ENCODE data around the gene FTCDNL1.

Gene FTCDNL1

DNA sequence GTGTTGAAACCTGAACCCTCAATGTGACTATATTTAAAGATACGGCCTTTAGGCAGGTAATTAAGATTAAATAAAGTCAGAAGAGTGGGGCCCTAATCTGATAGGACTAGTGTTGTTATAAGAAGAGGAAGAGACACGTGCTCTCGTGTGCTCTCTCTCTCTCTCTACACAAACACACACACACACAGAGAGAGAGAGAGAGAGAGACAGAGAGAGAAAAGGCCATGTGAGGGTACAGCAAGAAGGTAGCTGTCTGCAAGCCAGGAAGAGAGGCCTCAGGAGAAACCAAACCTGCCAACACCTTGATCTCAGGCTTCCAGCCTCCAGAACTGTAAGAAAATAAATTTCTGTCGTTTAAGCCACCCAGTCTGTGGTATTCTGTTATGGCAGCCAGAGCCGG is 106.7 kb downstream of the FTCDNL1 start:
- CTCF ChIA-PET = interaction anchor here (0.6 kb wide), 1 partner anchor 622 kb away, joined by 4 read pairs; no protein-coding TSS in a partner anchor
- H3K9me3 ChIP-seq (ENCODE audit: control insufficient read depth, insufficient read depth, low read depth, low read length) = no peaks in the 10 kb centered on the region
- H3K27ac ChIP-seq (ENCODE audit: extremely low read depth, low read depth, low read length) = no peak overlapping the region
- H3K36me3 ChIP-seq (ENCODE audit: control insufficient read depth in 2 of 2, insufficient read depth in 1 of 2, low read length in 2 of 2) = no peaks in the 10 kb centered on the region
- TF ChIP-seq ZNF830 (tag by site-specific recombination; IDR thresholded peaks at IDR 0.05; ENCODE audit: low read depth) (no peak), ZNF140 (tag by site-specific recombination; IDR thresholded peaks at IDR 0.05) (no peak), ZBTB7A (tag by site-specific recombination; IDR thresholded peaks at IDR 0.05; ENCODE audit: low read depth) (no peak), SETDB1 (IDR thresholded peaks at IDR 0.05; ENCODE audit: insufficient read length, low read length) (peak; percentile 18), BCL11A (tag by site-specific recombination; IDR thresholded peaks at IDR 0.05; ENCODE audit: low read depth) (no peak), ZNF548 (tag by site-specific recombination; IDR thresholded peaks at IDR 0.05) (peak; percentile 60; the same call in 1 of the 2 replicates), ZNF596 (tag by site-specific recombination; IDR thresholded peaks at IDR 0.05) (peak; percentile 64), ZBTB44 (tag by site-specific recombination; IDR thresholded peaks at IDR 0.05) (no peak)
- TF ChIP-seq, protein P1, sequence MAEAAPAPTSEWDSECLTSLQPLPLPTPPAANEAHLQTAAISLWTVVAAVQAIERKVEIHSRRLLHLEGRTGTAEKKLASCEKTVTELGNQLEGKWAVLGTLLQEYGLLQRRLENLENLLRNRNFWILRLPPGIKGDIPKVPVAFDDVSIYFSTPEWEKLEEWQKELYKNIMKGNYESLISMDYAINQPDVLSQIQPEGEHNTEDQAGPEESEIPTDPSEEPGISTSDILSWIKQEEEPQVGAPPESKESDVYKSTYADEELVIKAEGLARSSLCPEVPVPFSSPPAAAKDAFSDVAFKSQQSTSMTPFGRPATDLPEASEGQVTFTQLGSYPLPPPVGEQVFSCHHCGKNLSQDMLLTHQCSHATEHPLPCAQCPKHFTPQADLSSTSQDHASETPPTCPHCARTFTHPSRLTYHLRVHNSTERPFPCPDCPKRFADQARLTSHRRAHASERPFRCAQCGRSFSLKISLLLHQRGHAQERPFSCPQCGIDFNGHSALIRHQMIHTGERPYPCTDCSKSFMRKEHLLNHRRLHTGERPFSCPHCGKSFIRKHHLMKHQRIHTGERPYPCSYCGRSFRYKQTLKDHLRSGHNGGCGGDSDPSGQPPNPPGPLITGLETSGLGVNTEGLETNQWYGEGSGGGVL (tag by site-specific recombination; IDR thresholded peaks at IDR 0.05) = peak; percentile 10; the same call in 1 of the 2 replicates
- H3K4me3 ChIP-seq (ENCODE audit: low read depth, low read length) = no peak overlapping the region
- POLR2A ChIA-PET = no interaction called here
- H3K4me1 ChIP-seq (ENCODE audit: control insufficient read depth, insufficient read depth, low read length) = peaks cover under 1% of the 10 kb centered on the region; the same call in 1 of the 2 replicates

- POLR2A ChIA-PET = no interaction called here
- no peaks in the 10 kb centered on the region for H3K36me3 ChIP-seq (ENCODE audit: control insufficient read depth in 2 of 2, insufficient read depth in 1 of 2, low read length in 2 of 2)
- no peak for TF ChIP-seq ZNF48 (tag by site-specific recombination; IDR thresholded peaks at IDR 0.05)
- TF ChIP-seq KLF7 (tag by site-specific recombination; IDR thresholded peaks at IDR 0.05; ENCODE audit: borderline replicate concordance) = no peak
- TF ChIP-seq PRDM6 (tag by site-specific recombination; IDR thresholded peaks at IDR 0.05) = no peak
- no peak for TF ChIP-seq OVOL3 (tag by site-specific recombination; IDR thresholded peaks at IDR 0.05)
- no peak for TF ChIP-seq ZNF391 (tag by site-specific recombination; IDR thresholded peaks at IDR 0.05; ENCODE audit: borderline replicate concordance, low read depth)
Observed at GRCh38 chr2:199743415-199744120, 107.4 kb downstream of the FTCDNL1 start.

DNA sequence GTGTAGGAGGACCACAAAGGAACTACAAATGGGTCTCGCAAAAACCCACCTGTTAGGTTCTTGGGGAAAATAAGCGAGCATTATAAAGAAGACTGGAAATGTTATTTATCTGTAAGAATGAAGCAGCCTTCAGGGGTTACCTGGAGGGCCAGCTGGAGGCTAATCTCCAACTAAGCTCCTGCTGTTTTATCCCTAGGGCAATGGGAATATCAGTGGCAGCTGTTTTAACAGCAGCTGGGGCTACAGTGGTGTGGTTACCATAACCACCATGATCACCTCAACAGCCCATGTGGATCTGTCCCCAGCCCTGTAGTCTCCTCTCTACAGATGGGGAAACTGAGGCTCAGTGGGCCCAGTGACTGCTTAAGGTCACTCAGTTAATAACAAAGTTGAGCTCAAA is 108.1 kb downstream of the FTCDNL1 start:
- no peak overlapping the region for H3K4me3 ChIP-seq (ENCODE audit: low read depth, low read length)
- peaks cover 9% of the 10 kb centered on the region for H3K4me1 ChIP-seq (ENCODE audit: control insufficient read depth, insufficient read depth, low read length)
- ChIA-PET POLR2A (no interaction called here), CTCF (interaction anchor here (0.6 to 1.3 kb wide), 3 partner anchors 41 to 146 kb away, joined by 3 to 4 read pairs (median 4); no protein-coding TSS in a partner anchor)
- no peaks in the 10 kb centered on the region for H3K36me3 ChIP-seq (ENCODE audit: control insufficient read depth in 2 of 2, insufficient read depth in 1 of 2, low read length in 2 of 2)
- H3K27ac ChIP-seq (ENCODE audit: extremely low read depth, low read depth, low read length) = no peak overlapping the region
- no peaks in the 10 kb centered on the region for H3K9me3 ChIP-seq (ENCODE audit: control insufficient read depth, insufficient read depth, low read depth, low read length)
- TF ChIP-seq CTCF (tag by site-specific recombination; IDR thresholded peaks at IDR 0.05) (no peak), ZBTB7A (tag by site-specific recombination; IDR thresholded peaks at IDR 0.05; ENCODE audit: low read depth) (no peak), ZNF488 (tag by site-specific recombination; IDR thresholded peaks at IDR 0.05) (no peak), ZNF677 (tag by site-specific recombination; IDR thresholded peaks at IDR 0.05) (no peak)
- TF ChIP-seq, protein P2, sequence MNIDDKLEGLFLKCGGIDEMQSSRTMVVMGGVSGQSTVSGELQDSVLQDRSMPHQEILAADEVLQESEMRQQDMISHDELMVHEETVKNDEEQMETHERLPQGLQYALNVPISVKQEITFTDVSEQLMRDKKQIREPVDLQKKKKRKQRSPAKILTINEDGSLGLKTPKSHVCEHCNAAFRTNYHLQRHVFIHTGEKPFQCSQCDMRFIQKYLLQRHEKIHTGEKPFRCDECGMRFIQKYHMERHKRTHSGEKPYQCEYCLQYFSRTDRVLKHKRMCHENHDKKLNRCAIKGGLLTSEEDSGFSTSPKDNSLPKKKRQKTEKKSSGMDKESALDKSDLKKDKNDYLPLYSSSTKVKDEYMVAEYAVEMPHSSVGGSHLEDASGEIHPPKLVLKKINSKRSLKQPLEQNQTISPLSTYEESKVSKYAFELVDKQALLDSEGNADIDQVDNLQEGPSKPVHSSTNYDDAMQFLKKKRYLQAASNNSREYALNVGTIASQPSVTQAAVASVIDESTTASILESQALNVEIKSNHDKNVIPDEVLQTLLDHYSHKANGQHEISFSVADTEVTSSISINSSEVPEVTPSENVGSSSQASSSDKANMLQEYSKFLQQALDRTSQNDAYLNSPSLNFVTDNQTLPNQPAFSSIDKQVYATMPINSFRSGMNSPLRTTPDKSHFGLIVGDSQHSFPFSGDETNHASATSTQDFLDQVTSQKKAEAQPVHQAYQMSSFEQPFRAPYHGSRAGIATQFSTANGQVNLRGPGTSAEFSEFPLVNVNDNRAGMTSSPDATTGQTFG (tag by site-specific recombination; IDR thresholded peaks at IDR 0.05; ENCODE audit: borderline replicate concordance) = no peak
- TF ChIP-seq, protein P3, sequence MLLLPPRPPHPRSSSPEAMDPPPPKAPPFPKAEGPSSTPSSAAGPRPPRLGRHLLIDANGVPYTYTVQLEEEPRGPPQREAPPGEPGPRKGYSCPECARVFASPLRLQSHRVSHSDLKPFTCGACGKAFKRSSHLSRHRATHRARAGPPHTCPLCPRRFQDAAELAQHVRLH (tag by site-specific recombination; IDR thresholded peaks at IDR 0.05) = no peak

More at GRCh38 chr2:199743415-199744120, 107.4 kb downstream of the FTCDNL1 start:
- Histone ChIP-seq H3K4me1 (ENCODE audit: control insufficient read depth, insufficient read depth, low read length) (peaks cover 4% of the 10 kb centered on the region; the same call in 1 of the 2 replicates), H3K9me3 (ENCODE audit: control insufficient read depth, insufficient read depth, low read depth, low read length) (no peaks in the 10 kb centered on the region), H3K27ac (ENCODE audit: extremely low read depth, low read depth, low read length) (no peak overlapping the region), H3K4me3 (ENCODE audit: low read depth, low read length) (no peak overlapping the region)
- CTCF ChIA-PET = interaction anchor here (0.6 to 0.7 kb wide), 4 partner anchors 20 to 622 kb away, joined by 3 to 4 read pairs (median 4); no protein-coding TSS in a partner anchor

All from HEK293 (cell line).